ENCODE data around the gene CDS1. TPM values are rescaled to one million over a fixed set of nuclear protein-coding genes. Genes with fewer than 3 reads are reported as not detected.
A peak's percentile ranks its signal among the peaks of the same experiment; 100 is the strongest.
"Not testable (repeated sequence)": the region's sequence is repeated elsewhere in the genome, so short reads cannot be mapped to it uniquely, and the experiment has no call there.

Gene CDS1
- total and polyA plus RNA-seq, 2 experiments from 2014 or later: 10.0 to 22.6 TPM

GRCh38 chr4:84681486-84682274 lies 98.8 kb downstream of the CDS1 start:
- Histone ChIP-seq H3K79me2 (replicated peaks; ENCODE audit: insufficient read depth) (no peaks in the 10 kb centered on the region), H3K27ac (ENCODE audit: low read depth) (no peak overlapping the region), H3F3A (replicated peaks; ENCODE audit: low read depth) (no peaks in the 10 kb centered on the region), H3K36me3 (ENCODE audit: insufficient read depth) (peaks cover 27% of the 10 kb centered on the region), H3K4me1 (ENCODE audit: insufficient read depth) (no peaks in the 10 kb centered on the region; the same call in 1 of the 2 replicates), H3K27me3 (ENCODE audit: insufficient read depth) (no peaks in the 10 kb centered on the region), H3K9me2 (ENCODE audit: insufficient read depth) (no peaks in the 10 kb centered on the region), H4K20me1 (replicated peaks; ENCODE audit: insufficient read depth) (peaks cover 2% of the 10 kb centered on the region; the same call in 1 of the 2 replicates), H3K4me2 (no peak overlapping the region), H3K4me3 (no peak overlapping the region), H2AFZ (no peak overlapping the region)
- no peak for TF ChIP-seq ZNF114 (CRISPR knock-in tag; IDR thresholded peaks at IDR 0.05)
- peak in 1 of 2 experiments; percentile 17; a peak in 1 of 4 replicates for TF ChIP-seq CTCF (conservative IDR thresholded peaks at IDR 0.05; ENCODE audit: low read depth in 2 of 2)
- no peak overlapping the region for H3K27ac Mint-ChIP-seq
- no peak for DNase-seq (ENCODE audit: low spot score)
- H3K4me1 Mint-ChIP-seq: peaks cover 14% of the 10 kb centered on the region
- peaks cover 67% of the 10 kb centered on the region for H3K36me3 Mint-ChIP-seq (ENCODE audit: low read depth)
- no peaks in the 10 kb centered on the region for H3K27me3 Mint-ChIP-seq (ENCODE audit: insufficient read depth, low read depth, poor library complexity)
- peak; percentile 50 for ATAC-seq
- H3K9me3 Mint-ChIP-seq: no peaks in the 10 kb centered on the region
- no peak overlapping the region for H3K4me3 Mint-ChIP-seq

GRCh38 chr4:84682661-84683060 lies 99.7 kb downstream of the CDS1 start:
- not testable (repeated sequence) for H3K9me2 ChIP-seq (ENCODE audit: insufficient read depth); H3K4me2 ChIP-seq; H3K9me3 Mint-ChIP-seq; H3F3A ChIP-seq (replicated peaks; ENCODE audit: low read depth); H3K27me3 ChIP-seq (ENCODE audit: insufficient read depth); H3K4me3 Mint-ChIP-seq; H4K20me1 ChIP-seq (replicated peaks; ENCODE audit: insufficient read depth); H3K79me2 ChIP-seq (replicated peaks; ENCODE audit: insufficient read depth); H3K27ac Mint-ChIP-seq; DNase-seq (ENCODE audit: low spot score); H3K27me3 Mint-ChIP-seq (ENCODE audit: insufficient read depth, low read depth, poor library complexity); ATAC-seq; H3K4me1 ChIP-seq (ENCODE audit: insufficient read depth); H3K4me3 ChIP-seq; H2AFZ ChIP-seq
- peaks cover 14% of the 10 kb centered on the region for H3K4me1 Mint-ChIP-seq
- H3K36me3 Mint-ChIP-seq (ENCODE audit: low read depth): peaks cover 62% of the 10 kb centered on the region
- H3K36me3 ChIP-seq (ENCODE audit: insufficient read depth): peaks cover 18% of the 10 kb centered on the region
- 0 out of 2 replicates have a peak overlapping the region, but pooled peaks have one; percentile 19 for H3K27ac ChIP-seq (ENCODE audit: low read depth)

- no peaks in the 10 kb centered on the region for H3K9me2 ChIP-seq (ENCODE audit: insufficient read depth)
- no peaks in the 10 kb centered on the region for H3K27me3 ChIP-seq (ENCODE audit: insufficient read depth)
- Mint-ChIP-seq H3K27ac (peak overlapping the region; percentile 35; the same call in 1 of the 2 replicates), H3K4me3 (no peak overlapping the region), H3K27me3 (ENCODE audit: insufficient read depth, low read depth, poor library complexity) (no peaks in the 10 kb centered on the region), H3K4me1 (peaks cover 14% of the 10 kb centered on the region), H3K9me3 (no peaks in the 10 kb centered on the region), H3K36me3 (ENCODE audit: low read depth) (peaks cover 63% of the 10 kb centered on the region)
- no peak overlapping the region for H3K4me2 ChIP-seq
- no peaks in the 10 kb centered on the region for H3K79me2 ChIP-seq (replicated peaks; ENCODE audit: insufficient read depth)
- peaks cover 7% of the 10 kb centered on the region; the same call in 1 of the 2 replicates for H4K20me1 ChIP-seq (replicated peaks; ENCODE audit: insufficient read depth)
- ATAC-seq: no peak
- H3K4me1 ChIP-seq (ENCODE audit: insufficient read depth): no peaks in the 10 kb centered on the region; the same call in 1 of the 2 replicates
- DNase-seq (ENCODE audit: low spot score): no peak
- H3K36me3 ChIP-seq (ENCODE audit: insufficient read depth): peaks cover 14% of the 10 kb centered on the region
- H3K4me3 ChIP-seq: no peak overlapping the region
- H3F3A ChIP-seq (replicated peaks; ENCODE audit: low read depth): no peaks in the 10 kb centered on the region
- no peak overlapping the region for H2AFZ ChIP-seq
- H3K27ac ChIP-seq (ENCODE audit: low read depth): 0 out of 2 replicates have a peak overlapping the region, but pooled peaks have one; percentile 19
- TF ChIP-seq POLR2AphosphoS5 (IDR thresholded peaks at IDR 0.05; ENCODE audit: low read depth) (no peak), REST (IDR thresholded peaks at IDR 0.05; ENCODE audit: unreplicated experiment) (no peak), ZNF114 (CRISPR knock-in tag; IDR thresholded peaks at IDR 0.05) (no peak), JUNB (IDR thresholded peaks at IDR 0.05; ENCODE audit: unreplicated experiment) (no peak), ETS1 (IDR thresholded peaks at IDR 0.05) (no peak), CREB1 (CRISPR knock-in tag; IDR thresholded peaks at IDR 0.05; ENCODE audit: low read depth) (no peak), STAT1 (IDR thresholded peaks at IDR 0.05; ENCODE audit: unreplicated experiment) (no peak), ZNF331 (CRISPR knock-in tag; IDR thresholded peaks at IDR 0.05; ENCODE audit: low read depth) (no peak), EZH2 (IDR thresholded peaks at IDR 0.05; ENCODE audit: low read depth, unreplicated experiment) (no peak)
Observed at GRCh38 chr4:84683064-84683850, 100.3 kb downstream of the CDS1 start.
